HG02798 (cell line): Measurements from ENCODE around the gene MARCHF6.

Experiments used
- ATAC-seq: cut with Tn5 transposase; IDR thresholded peaks from one replicate; pipeline ENCODE4 v1.9.1; 2021; ENCODE audit warnings: mild to moderate bottlenecking; ENCODE audit not compliant: unreplicated experiment, poor library complexity

Gene MARCHF6

GRCh38 chr5:10353241-10354047, at the start of gene MARCHF6:
Gene MARCHF6, plus strand, starts transcription at chr5:10353695. Its CDS starts 204 bp downstream, at chr5:10353899.
- peak; percentile 91 for ATAC-seq

- no peak for ATAC-seq
Measured at GRCh38 chr5:10303699-10304170, 49.8 kb upstream of the MARCHF6 start.

- peak; percentile 30 for ATAC-seq
Measured at GRCh38 chr5:10304932-10305331, 48.6 kb upstream of the MARCHF6 start.

GRCh38 chr5:10306114-10306513, 47.4 kb upstream of the MARCHF6 start:
- ATAC-seq: no peak

GRCh38 chr5:10306806-10307205, 46.7 kb upstream of the MARCHF6 start:
- ATAC-seq: no peak

GRCh38 chr5:10307206-10308148, 46.0 kb upstream of the MARCHF6 start, which contains the start of gene CMBL:
Gene CMBL, minus strand, starts transcription at chr5:10307902. Its CDS starts 17,140 bp downstream, at chr5:10290762.
- peak; percentile 86 for ATAC-seq

- ATAC-seq: no peak
Measured at GRCh38 chr5:10308844-10309243, 44.7 kb upstream of the MARCHF6 start.

GRCh38 chr5:10310066-10310779, 43.3 kb upstream of the MARCHF6 start:
- no peak for ATAC-seq

- peak; percentile 59 for ATAC-seq
Measured at GRCh38 chr5:10310835-10311570, 42.5 kb upstream of the MARCHF6 start.

GRCh38 chr5:10311595-10312425, 41.7 kb upstream of the MARCHF6 start:
- ATAC-seq: no peak

GRCh38 chr5:10315201-10315600, 38.3 kb upstream of the MARCHF6 start:
- ATAC-seq: no peak

- no peak for ATAC-seq
Measured at GRCh38 chr5:10315824-10316509, 37.5 kb upstream of the MARCHF6 start.

GRCh38 chr5:10317825-10318682, 35.4 kb upstream of the MARCHF6 start:
- ATAC-seq: no peak

GRCh38 chr5:10319202-10319851, 34.2 kb upstream of the MARCHF6 start:
- no peak for ATAC-seq

GRCh38 chr5:10320793-10321192, 32.7 kb upstream of the MARCHF6 start:
- no peak for ATAC-seq

GRCh38 chr5:10321882-10322281, 31.6 kb upstream of the MARCHF6 start:
- no peak for ATAC-seq
